ENCODE results near the gene PRDX1.
"Not testable (repeated sequence)": the region's sequence is repeated elsewhere in the genome, so short reads cannot be mapped to it uniquely, and the experiment has no call there.

Gene PRDX1

DNA sequence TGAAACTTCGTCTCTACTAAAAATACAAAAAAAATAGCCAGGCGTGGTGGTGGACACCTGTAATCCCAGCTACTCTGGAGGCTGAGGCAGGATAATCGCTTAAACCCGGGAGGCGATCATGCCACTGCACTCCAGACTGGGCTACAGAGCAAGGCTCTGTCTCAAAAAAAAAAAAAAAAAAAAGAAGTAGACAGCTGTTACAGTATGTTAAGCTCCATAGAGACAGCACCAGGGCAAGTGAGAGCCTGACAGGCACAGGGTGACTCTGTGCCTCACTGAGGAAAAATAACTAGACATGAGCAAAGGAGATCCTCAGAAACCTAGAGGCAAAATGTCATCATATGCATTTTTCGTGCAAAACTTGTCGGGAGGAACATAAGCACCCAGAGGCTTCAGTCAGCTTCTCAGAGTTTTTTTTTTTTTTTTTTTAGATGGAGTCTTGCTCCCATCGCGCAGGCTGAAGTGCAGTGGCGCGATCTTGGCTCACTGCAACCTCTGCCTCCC, 9.0 kb upstream of the PRDX1 start:
- TF ChIP-seq, protein P1, sequence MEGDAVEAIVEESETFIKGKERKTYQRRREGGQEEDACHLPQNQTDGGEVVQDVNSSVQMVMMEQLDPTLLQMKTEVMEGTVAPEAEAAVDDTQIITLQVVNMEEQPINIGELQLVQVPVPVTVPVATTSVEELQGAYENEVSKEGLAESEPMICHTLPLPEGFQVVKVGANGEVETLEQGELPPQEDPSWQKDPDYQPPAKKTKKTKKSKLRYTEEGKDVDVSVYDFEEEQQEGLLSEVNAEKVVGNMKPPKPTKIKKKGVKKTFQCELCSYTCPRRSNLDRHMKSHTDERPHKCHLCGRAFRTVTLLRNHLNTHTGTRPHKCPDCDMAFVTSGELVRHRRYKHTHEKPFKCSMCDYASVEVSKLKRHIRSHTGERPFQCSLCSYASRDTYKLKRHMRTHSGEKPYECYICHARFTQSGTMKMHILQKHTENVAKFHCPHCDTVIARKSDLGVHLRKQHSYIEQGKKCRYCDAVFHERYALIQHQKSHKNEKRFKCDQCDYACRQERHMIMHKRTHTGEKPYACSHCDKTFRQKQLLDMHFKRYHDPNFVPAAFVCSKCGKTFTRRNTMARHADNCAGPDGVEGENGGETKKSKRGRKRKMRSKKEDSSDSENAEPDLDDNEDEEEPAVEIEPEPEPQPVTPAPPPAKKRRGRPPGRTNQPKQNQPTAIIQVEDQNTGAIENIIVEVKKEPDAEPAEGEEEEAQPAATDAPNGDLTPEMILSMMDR (IDR thresholded peaks at IDR 0.05; ENCODE audit: control extremely low read depth, extremely low read depth, low read depth, missing control alignments), result no peak
- ChIA-PET CTCF (interaction anchor here (1.1 kb wide), 1 partner anchor 14 kb away, joined by 5 read pairs; no protein-coding TSS in a partner anchor), POLR2A (interaction anchor here (9.1 kb wide), 1 partner anchor 9 kb away, joined by 59 read pairs; the partner anchor contains the start of gene PRDX1)
- no peak for DNase-seq (ENCODE audit: extremely low spot score)

DNA sequence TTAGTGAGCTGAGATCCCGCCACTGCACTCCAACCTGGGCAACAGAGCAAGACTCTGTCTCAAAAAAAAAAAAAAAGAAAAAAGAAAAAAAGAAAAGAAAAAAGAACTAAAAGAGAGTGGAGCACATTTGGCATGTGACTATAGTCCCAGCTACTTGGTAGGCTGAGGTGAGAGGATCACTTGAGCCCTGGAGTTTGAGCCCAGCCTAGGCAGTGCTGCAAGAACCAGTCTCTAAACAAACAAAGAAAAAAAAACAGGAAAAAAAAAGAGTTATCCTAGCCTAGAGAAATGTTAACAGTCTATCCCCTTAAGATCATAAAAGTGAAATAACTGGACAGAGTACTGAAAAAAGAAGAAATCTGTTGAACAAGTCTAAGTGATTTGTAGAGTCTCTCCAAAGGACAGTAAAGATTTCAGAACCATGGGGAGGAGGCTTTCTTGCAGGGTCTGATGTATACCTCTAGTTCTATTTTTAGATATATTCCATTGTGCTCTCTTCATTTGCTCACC, 4.5 kb upstream of the PRDX1 start:
- ChIA-PET POLR2A (no interaction called here), CTCF (interaction anchor here (1.1 to 2.1 kb wide), 3 partner anchors 9 to 31 kb away, joined by 3 to 9 read pairs (median 3); no protein-coding TSS in a partner anchor)
- TF ChIP-seq, protein P1 (IDR thresholded peaks at IDR 0.05; ENCODE audit: control extremely low read depth, extremely low read depth, low read depth, missing control alignments), result no peak
- no peak for DNase-seq (ENCODE audit: extremely low spot score)

DNA sequence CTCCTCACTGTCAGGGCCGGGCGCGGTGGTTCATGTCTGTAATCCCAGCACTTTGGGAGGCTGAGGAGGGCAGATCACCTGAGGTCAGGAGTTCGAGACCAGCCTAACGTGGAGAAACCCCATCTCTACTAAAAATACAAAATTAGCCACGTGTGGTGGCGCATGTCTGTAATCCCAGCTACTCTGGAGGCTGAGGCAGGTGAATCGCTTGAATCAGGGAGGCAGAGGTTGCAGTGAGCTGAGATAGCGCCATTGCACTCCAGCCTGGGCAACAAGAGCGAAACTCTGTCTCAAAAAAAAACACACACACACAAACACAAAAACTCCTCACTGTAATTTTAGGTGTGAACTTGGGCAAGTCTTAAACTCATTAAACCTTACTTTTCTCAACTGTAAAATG, 2.3 kb upstream of the PRDX1 start:
- DNase-seq (ENCODE audit: extremely low spot score); POLR2A ChIA-PET: not testable (repeated sequence)
- CTCF ChIA-PET, result interaction anchor here (0.9 to 2.5 kb wide), 7 partner anchors 10 to 164 kb away, joined by 3 to 10 read pairs (median 6); no protein-coding TSS in a partner anchor

DNA sequence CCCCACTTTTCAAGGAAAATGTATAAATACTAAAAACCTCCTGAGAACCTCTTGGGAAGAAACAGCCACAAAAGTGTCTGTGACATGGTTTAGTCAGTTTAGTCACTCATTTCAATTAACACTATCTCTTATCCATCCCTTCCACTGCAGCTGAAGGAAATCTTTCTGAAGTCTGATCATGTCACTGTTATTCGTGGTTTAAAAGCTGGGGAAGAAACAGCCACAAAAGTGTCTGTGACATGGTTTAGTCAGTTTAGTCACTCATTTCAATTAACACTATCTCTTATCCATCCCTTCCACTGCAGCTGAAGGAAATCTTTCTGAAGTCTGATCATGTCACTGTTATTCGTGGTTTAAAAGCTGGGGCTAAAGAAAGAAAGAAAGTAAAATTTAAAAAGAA, 1.8 kb upstream of the PRDX1 start:
- POLR2A ChIA-PET; DNase-seq (ENCODE audit: extremely low spot score): not testable (repeated sequence)
- CTCF ChIA-PET, result interaction anchor here (0.9 to 2.5 kb wide), 5 partner anchors 11 to 163 kb away, joined by 3 to 10 read pairs (median 6); no protein-coding TSS in a partner anchor

DNA sequence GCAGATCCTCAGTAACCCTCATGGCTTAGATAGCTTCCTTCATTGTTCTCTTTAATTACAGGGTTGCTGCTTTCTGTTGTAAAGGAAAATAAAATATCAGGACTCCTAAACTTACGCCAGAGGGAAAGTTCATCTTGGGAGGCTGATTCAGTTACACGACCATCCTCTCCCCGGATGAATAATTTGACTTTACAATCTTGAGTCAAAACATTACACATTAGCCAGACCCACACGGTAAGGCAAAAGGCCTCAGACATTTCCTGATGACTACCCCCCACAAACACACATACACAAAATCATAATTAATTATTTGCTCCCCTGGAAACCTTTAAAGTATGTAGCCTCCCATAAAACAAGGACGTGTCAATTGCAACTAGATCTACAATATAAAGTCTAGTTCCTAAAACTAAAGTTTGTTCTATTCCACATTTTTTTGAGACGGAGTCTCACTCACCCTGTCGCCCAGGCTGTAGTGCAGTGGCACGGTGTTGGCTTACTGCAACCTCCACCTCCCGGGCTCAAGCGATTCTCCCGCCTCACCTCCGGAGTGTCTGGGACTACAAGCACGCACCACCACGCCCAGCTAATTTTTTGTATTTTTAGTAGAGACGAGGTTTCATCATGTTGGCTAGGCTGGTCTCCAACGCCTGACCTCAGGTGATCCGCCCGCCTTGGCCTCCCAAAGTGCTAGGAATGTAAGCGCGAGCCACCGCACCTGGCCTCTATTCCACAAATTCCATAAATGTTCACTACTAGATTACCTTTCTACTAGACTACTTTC, 830 bp upstream of the PRDX1 start:
- DNase-seq (ENCODE audit: extremely low spot score), result no peak
- POLR2A ChIA-PET, result interaction anchor here (0.5 to 3.7 kb wide), 38 partner anchors 11 to 1788 kb away, joined by 3 to 87 read pairs (median 6); partner anchors contain the start of genes AKR1A1, CCDC163, GPBP1L1 and HECTD3
- TF ChIP-seq, protein P1 (IDR thresholded peaks at IDR 0.05; ENCODE audit: control extremely low read depth, extremely low read depth, low read depth, missing control alignments), result no peak
- CTCF ChIA-PET, result interaction anchor here (0.9 to 2.5 kb wide), 7 partner anchors 10 to 48 kb away, joined by 3 to 12 read pairs (median 6); no protein-coding TSS in a partner anchor

DNA sequence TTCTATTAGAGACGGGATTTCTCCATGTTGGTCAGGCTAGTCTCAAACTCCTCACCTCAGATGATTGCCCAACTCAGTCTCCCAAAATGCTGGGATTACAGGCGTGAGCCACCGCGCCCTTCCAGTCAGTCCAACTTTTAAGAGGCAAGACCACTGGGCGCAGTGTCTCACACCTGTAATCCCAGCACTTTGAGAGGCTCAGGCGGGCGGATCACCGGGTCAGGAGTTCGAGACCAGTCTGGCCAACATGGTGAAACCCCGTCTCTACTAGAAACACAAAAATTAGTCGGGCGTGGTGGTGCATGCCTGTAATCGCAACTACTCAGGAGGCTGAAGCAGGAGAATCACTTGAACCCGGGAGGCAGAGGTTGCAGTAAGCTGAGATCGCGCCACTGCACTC, 1.9 kb downstream of the PRDX1 start:
- ChIA-PET CTCF (interaction anchor here (0.8 to 6.4 kb wide), 3 partner anchors 9 to 49 kb away, joined by 3 to 64 read pairs (median 6); partner anchors contain the start of genes CCDC163 and MMACHC), POLR2A (interaction anchor here (0.7 to 3.7 kb wide), 7 partner anchors 14 to 49 kb away, joined by 4 to 59 read pairs (median 7); partner anchors contain the start of genes AKR1A1, CCDC163, MMACHC and TESK2)
- not testable (repeated sequence) for DNase-seq (ENCODE audit: extremely low spot score)

DNA sequence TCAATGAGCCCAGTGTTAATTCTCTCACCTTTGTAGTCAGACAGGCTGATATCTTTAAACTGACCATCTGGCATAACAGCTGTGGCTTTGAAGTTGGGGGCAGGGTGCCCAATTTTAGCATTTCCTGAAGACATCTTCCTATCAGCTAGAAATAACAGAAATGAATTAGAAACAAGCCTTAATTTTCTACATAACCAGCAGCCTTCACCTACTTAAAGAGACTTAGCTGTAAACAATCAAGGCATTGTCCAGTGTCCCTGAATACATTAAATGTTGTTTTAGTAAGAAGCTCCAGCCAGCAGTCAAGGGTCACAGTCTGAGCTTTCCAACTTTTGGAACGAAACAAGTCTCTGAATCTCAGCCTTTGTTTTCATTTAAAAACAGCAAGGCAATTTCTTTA, 2.8 kb downstream of the PRDX1 start:
- TF ChIP-seq, protein P1 (IDR thresholded peaks at IDR 0.05; ENCODE audit: control extremely low read depth, extremely low read depth, low read depth, missing control alignments), result no peak
- POLR2A ChIA-PET, result interaction anchor here (1.0 to 3.7 kb wide), 6 partner anchors 19 to 797 kb away, joined by 3 to 26 read pairs (median 7); partner anchors contain the start of genes AKR1A1, CCDC163, MMACHC and TESK2
- CTCF ChIA-PET, result interaction anchor here (0.7 to 6.4 kb wide), 7 partner anchors 8 to 50 kb away, joined by 3 to 64 read pairs (median 3); partner anchors contain the start of genes AKR1A1, CCDC163 and MMACHC
- DNase-seq (ENCODE audit: extremely low spot score), result no peak

DNA sequence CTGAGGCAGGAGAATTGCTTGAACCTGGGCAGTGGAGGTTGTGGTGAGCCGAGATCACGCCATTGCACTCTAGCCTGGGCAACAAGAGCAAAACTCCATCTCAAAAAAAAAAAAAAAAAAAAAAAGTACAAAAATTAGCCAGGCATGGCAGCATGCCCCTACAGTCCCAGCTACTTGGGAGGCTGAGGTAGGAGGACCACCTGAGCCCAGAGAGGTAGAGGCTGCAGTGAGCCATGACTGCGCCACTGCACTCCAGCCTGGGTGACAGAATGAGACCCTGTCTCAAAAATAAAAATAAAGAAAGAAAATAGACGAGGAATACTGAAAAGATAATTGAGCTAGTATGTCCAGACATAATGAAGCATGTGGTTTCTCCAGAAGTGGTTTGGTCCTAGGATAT, 3.3 kb downstream of the PRDX1 start:
- not testable (repeated sequence) for DNase-seq (ENCODE audit: extremely low spot score)
- ChIA-PET POLR2A (interaction anchor here (0.7 to 3.7 kb wide), 9 partner anchors 10 to 797 kb away, joined by 3 to 26 read pairs (median 7); partner anchors contain the start of genes AKR1A1, CCDC163, MMACHC and TESK2), CTCF (interaction anchor here (0.7 to 6.4 kb wide), 7 partner anchors 18 to 790 kb away, joined by 3 to 64 read pairs (median 4); partner anchors contain the start of genes AKR1A1, CCDC163 and MMACHC)
